EL (cell line): Measurements from ENCODE around the gene PLCE1.
A peak's percentile ranks its signal among the peaks of the same experiment; 100 is the strongest.
"Not testable (repeated sequence)": the region's sequence is repeated elsewhere in the genome, so short reads cannot be mapped to it uniquely, and the experiment has no call there.

Experiments used
- DNase-seq: peaks from one replicate; pipeline ENCODE4 v3.0.0-alpha.2; 2016

PLCE1 gene

GRCh38 chr10:93993782-93994437, at the start of gene PLCE1:
Gene PLCE1 (plus strand): TSS chr10:93993931. CDS start chr10:94031047, 37,116 bp downstream.
- peak; percentile 62 for DNase-seq

DNA sequence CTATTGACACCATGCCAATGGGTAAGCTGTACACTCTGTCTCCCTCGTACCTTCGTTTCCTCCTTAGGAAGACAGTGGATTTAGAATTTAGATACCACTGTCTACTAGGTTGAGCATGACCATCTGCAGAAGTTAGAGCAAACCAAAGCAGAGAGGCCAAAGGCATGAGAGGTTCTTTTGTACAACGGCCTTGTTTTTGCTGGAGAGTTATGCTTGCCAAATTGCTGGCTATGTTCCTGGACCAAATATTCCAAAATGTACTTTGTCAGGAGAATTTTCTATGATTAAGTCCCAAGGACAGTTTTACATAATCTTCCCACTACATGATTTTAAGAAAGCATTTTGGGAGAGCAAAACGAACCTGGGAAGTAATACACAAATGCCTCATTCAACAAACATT, 47.9 kb upstream of the PLCE1 start:
- DNase-seq, result no peak

DNA sequence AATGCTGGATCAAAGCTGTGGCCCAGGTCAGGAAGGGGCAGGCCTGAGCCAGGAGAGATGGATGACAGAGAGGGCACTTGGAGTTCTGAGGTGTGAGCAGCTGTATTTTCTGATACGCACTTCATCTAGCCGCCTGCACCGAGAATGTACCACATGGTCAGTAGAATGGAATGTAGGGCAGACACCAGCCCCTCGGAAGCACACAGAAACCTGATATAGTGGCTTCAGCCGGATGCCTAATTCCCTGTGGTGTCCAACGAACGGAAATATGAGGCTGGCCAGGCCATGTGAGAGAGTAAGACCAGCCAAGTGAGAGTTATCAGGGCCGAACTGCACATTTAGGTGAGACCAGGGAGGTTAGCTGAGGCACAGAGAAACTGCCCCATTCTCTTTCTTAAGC, 46.7 kb upstream of the PLCE1 start:
- peak; percentile 90 for DNase-seq

DNA sequence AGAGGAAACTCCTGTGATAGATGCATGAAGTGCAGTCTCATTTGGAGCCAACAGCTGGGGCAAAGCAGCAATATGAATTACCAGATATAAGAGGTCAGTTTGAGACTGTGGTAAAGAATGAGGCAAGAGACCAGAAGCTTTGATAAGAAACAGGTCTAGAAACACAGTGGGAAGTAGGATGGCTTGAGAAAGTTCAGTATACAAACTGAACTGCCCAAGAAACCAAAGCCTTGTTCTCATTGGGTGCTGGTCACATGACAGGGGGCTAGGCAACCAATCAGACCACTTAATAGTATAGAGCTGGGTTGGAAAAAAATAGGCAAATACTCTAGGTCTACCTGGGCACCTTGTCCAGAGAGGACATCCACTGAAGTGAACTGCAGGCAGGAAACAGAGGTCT, 46.2 kb upstream of the PLCE1 start:
- no peak for DNase-seq

GRCh38 chr10:93951905-93952304, 41.8 kb upstream of the PLCE1 start:
- DNase-seq, result no peak

DNA sequence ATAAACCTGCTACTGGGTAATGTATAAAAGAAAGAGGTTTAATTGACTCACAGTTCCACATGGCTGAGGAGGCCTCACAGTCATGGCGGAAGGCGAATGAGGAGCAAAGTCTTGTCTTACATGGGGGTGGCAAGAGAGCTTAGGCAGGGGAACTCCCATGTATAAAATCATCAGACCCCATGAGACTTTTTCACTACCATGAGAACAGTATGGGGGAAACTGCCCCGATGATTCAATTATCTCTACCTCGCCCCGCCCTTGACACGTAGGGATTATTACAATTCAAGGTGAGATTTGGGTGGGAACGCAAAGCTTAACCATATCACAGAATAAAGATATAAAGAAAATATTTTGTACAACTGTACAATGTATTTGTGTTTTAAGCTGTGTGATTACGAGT, 39.4 kb upstream of the PLCE1 start:
- no peak for DNase-seq

- DNase-seq, result peak; percentile 70
These were observed 38.9 kb upstream of the PLCE1 start for GRCh38 chr10:93954726-93955363.

- no peak for DNase-seq
These were observed 34.9 kb upstream of the PLCE1 start for GRCh38 chr10:93958834-93959233.

GRCh38 chr10:93960988-93961387, 32.7 kb upstream of the PLCE1 start:
- DNase-seq, result not testable (repeated sequence)

DNA sequence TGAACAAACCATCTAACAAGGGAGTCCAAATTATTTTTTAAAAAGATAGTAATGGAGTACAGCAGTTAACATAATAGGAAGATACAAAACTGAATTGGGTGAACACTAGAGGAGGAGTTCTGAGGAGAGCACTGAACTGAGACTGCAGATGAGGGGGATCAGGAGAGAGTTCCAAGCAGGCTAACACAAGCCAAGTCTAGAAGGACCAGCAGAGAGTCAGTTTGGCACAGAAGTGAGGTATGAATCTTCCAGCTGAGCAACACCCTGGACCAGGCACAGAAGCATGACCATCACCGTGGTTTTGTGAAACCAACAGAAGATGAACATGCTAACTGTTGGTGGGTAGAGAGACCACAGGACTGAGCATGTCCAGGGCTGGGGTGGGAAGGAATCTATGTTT, 30.8 kb upstream of the PLCE1 start:
- DNase-seq, result no peak

GRCh38 chr10:93963434-93963833, 30.3 kb upstream of the PLCE1 start:
- DNase-seq, result no peak

GRCh38 chr10:93965911-93966310, 27.8 kb upstream of the PLCE1 start:
- DNase-seq, result no peak

DNA sequence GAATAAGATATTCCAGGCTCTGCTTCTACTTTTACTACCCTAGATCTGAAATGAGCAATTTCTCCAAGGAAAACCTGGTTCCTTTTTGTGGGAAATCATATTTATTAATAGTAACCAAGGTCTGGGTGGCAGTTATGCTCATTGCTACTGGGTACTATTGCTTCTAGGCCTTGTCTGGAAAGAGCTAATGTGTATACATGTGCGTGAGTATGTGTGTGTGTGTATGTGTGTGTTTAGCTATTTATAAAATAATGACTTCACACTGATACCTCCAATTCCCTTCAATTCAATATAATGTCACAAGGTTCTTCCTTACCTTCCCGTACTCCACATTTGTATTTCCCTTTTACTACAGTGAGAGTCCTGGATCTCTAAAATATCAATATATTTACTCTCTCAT, 26.0 kb upstream of the PLCE1 start:
- DNase-seq, result no peak

GRCh38 chr10:93968540-93968945, 25.2 kb upstream of the PLCE1 start:
- no peak for DNase-seq

- DNase-seq, result not testable (repeated sequence)
These were observed 23.2 kb upstream of the PLCE1 start for GRCh38 chr10:93970433-93971010.

GRCh38 chr10:93973748-93974445, 19.8 kb upstream of the PLCE1 start:
- DNase-seq, result no peak

- no peak for DNase-seq
These were observed 16.3 kb upstream of the PLCE1 start for GRCh38 chr10:93977442-93977841.

GRCh38 chr10:93980486-93980885, 13.2 kb upstream of the PLCE1 start:
- no peak for DNase-seq

DNA sequence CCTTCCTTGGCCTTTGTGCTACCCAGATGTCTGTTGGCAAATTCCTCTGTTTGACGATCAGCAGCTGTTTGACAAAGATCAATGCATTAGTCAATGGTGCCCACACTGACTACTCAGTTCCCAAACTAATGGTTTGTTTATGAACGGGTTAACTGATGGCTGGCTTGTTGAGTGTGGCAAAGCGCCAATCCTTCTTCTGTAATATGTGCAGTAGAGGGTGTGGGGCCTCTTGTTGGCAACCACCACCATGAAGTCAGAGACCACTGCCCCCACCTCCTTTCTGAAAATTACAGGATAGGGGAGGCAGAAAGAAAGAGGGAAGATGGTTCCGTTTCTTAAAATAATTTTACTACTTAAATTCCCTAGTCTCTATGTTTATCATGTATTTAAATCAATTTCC, 2.6 kb upstream of the PLCE1 start:
- no peak for DNase-seq

- peak; percentile 91 for DNase-seq
These were observed 2.0 kb upstream of the PLCE1 start for GRCh38 chr10:93991596-93992284.

DNA sequence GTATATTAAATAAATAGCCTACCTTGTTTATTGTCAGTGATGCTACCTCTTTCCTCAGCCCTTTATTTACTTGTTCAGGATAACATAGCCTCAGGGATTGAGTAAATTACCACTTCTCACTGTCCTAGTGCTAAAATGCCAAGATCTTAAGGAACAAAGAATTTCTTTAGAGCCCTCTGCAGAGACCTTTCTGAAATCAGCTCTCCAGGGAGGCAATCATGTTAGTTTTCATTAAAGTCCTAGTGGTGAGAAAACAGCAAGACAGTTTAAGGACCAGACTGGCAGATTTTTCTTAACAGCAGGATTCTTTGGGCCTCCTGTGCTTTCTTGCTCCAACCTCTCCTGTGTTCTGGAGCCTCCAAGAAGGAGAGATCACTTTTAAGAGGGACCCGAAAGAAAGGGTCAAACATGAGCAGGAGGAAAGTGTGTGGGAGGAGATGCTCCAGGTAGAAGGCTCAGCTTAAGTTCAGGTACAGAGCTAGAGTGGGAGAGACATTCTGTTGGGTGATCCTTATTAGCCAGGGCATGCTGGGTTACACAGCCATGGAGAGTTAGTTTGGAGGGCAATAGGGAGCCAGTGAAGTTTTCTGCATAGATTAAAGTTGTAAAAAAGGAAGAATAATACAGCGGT, 1.2 kb upstream of the PLCE1 start:
- peak; percentile 36 for DNase-seq

GRCh38 chr10:93993414-93993781, 333 bp upstream of the PLCE1 start:
- no peak for DNase-seq

- no peak for DNase-seq
These were observed 689 bp downstream of the PLCE1 start for GRCh38 chr10:93994438-93994801.
